CD14-positive monocyte (primary cell): ENCODE results near the gene BFSP1. TPM values are rescaled to one million over a fixed set of nuclear protein-coding genes. Genes with fewer than 3 reads are reported as not detected.

ENCODE experiments used
- DNase-seq, 3 donors: peaks; one replicate each; pipeline ENCODE4 v3.0.0-alpha.2; 2011 to 2022
- H2AFZ ChIP-seq: 2 replicates; pipeline ENCODE4 v1.6.0; 2012; ENCODE audit warnings: mild to moderate bottlenecking, low read depth, low read length, inconsistent platforms; ENCODE audit not compliant: insufficient read depth, poor library complexity, severe bottlenecking
- H3K27ac ChIP-seq, 2 donors: 1 replicate in 1 of 2; 2 replicates in 1 of 2; pipeline ENCODE4 v1.5.1; 2012 to 2013; ENCODE audit warnings: low read length in 2 of 2, control low read depth in 1 of 2, inconsistent platforms in 1 of 2, low read depth in 1 of 2, mild to moderate bottlenecking in 1 of 2
- H3K27me3 ChIP-seq, 2 donors: one replicate each; pipeline versions ENCODE4 v1.6.0 to v1.6.1; 2011 to 2013; ENCODE audit warnings: low read length in 2 of 2; ENCODE audit not compliant: control insufficient read depth in 2 of 2, insufficient read depth in 2 of 2
- H3K36me3 ChIP-seq, 2 donors: replicated peaks in 1 of 2; 1 replicate in 1 of 2; 2 replicates in 1 of 2; pipeline versions ENCODE4 v1.5.1 to v1.6.1; 2012 to 2013; ENCODE audit warnings: low read length in 2 of 2, control low read depth in 1 of 2, inconsistent platforms in 1 of 2, mild to moderate bottlenecking in 1 of 2; ENCODE audit not compliant: insufficient read depth in 2 of 2, control insufficient read depth in 1 of 2
- H3K4me1 ChIP-seq, 2 donors: 1 replicate in 1 of 2; 2 replicates in 1 of 2; pipeline versions ENCODE4 v1.5.1 to v1.6.1; 2012 to 2013; ENCODE audit warnings: low read length in 2 of 2, control low read depth in 1 of 2, inconsistent platforms in 1 of 2, mild to moderate bottlenecking in 1 of 2, moderate library complexity in 1 of 2; ENCODE audit not compliant: insufficient read depth in 2 of 2, control insufficient read depth in 1 of 2
- H3K4me2 ChIP-seq: replicated peaks from 2 replicates; pipeline ENCODE3; 2012; ENCODE audit warnings: low read length, moderate library complexity, mild to moderate bottlenecking; ENCODE audit not compliant: poor library complexity, severe bottlenecking; ENCODE audit errors: extremely low read depth
- H3K4me3 ChIP-seq, 3 experiments: fragments of 200-600 bp in 1 of 3; sonication (generic) in 1 of 3; replicated peaks in 1 of 3; 1 replicate in 2 of 3; 2 replicates in 1 of 3; pipeline ENCODE4 v1.5.1; 2011 to 2013; ENCODE audit warnings: low read length in 3 of 3, mild to moderate bottlenecking in 3 of 3, control low read depth in 2 of 3, low read depth in 2 of 3, inconsistent platforms in 1 of 3, moderate library complexity in 1 of 3
- H3K79me2 ChIP-seq: 2 replicates; pipeline ENCODE4 v1.6.0; 2012; ENCODE audit warnings: mild to moderate bottlenecking, control low read depth, inconsistent platforms, low read length, moderate library complexity; ENCODE audit not compliant: insufficient read depth
- H3K9ac ChIP-seq: 2 replicates; pipeline ENCODE4 v1.6.0; 2017; ENCODE audit warnings: low read length, mild to moderate bottlenecking; ENCODE audit not compliant: insufficient read depth, poor library complexity, severe bottlenecking
- H3K9me3 ChIP-seq, 2 donors: replicated peaks in 1 of 2; 1 replicate in 1 of 2; 2 replicates in 1 of 2; pipeline versions ENCODE4 v1.5.1 to v1.6.1; 2012 to 2013; ENCODE audit warnings: low read length in 2 of 2, control low read depth in 1 of 2; ENCODE audit not compliant: control insufficient read depth in 1 of 2, insufficient read depth in 1 of 2
- H4K20me1 ChIP-seq: 2 replicates; pipeline ENCODE4 v1.6.0; 2012; ENCODE audit warnings: mild to moderate bottlenecking, low read length, control low read depth, moderate library complexity; ENCODE audit not compliant: insufficient read depth
- H3K27ac Mint-ChIP-seq, 7 donors: one replicate each; pipeline ENCODE4 v1.8.0; 2020; ENCODE audit warnings: mild to moderate bottlenecking in 7 of 7, mixed read lengths in 7 of 7, moderate library complexity in 6 of 7, inconsistent platforms in 2 of 7
- H3K27me3 Mint-ChIP-seq, 3 donors: one replicate each; pipeline ENCODE4 v1.8.0; 2021 to 2022; ENCODE audit warnings: low read depth in 3 of 3, mild to moderate bottlenecking in 3 of 3, mixed read lengths in 3 of 3, moderate library complexity in 3 of 3, inconsistent platforms in 1 of 3
- H3K36me3 Mint-ChIP-seq, 2 donors: one replicate each; pipeline ENCODE4 v1.8.0; 2020; ENCODE audit warnings: mixed read lengths in 2 of 2, inconsistent platforms in 1 of 2, mild to moderate bottlenecking in 1 of 2
- H3K4me1 Mint-ChIP-seq: one replicate; pipeline ENCODE4 v1.8.0; 2020; ENCODE audit warnings: mild to moderate bottlenecking, mixed read lengths
- H3K4me3 Mint-ChIP-seq, 2 donors: one replicate each; pipeline ENCODE4 v1.8.0; 2020; ENCODE audit warnings: mild to moderate bottlenecking in 2 of 2, mixed read lengths in 2 of 2, moderate library complexity in 1 of 2
- H3K9me3 Mint-ChIP-seq, 7 donors: one replicate each; pipeline ENCODE4 v1.8.0; 2020 to 2022; ENCODE audit warnings: mixed read lengths in 7 of 7, mild to moderate bottlenecking in 6 of 7, moderate library complexity in 6 of 7, inconsistent platforms in 2 of 7
- WGBS: methylation state at CpG from one replicate; pipeline ENCODE4 v1.1.5; 2013; ENCODE audit warnings: missing lambda C conversion rate; ENCODE audit not compliant: insufficient coverage; 5-methylcytosine and 5-hydroxymethylcytosine counted together
- intact Hi-C, 2 donors: fragments of 100-400 bp; cut with micrococcal nuclease; formaldehyde crosslinking; loops; one replicate each; pipeline versions ENCODE4 v1.15.0 to v1.15.1; 2023
- polyA plus RNA-seq, 3 donors: library from polyadenylated mRNA; depleted of rRNA in 1 of 3; unstranded in 2 of 3; stranded (reverse) in 1 of 3; fragments of 300-500 nt in 2 of 3; fragments of >200 nt in 1 of 3; fragmentation: Illumina TruSeq in 2 of 3; gene quantifications; 1 replicate in 2 of 3; 2 replicates in 1 of 3; pipeline ENCODE4 v1.2.3, GENCODE V29; 2012 to 2021
- TF ChIP-seq, protein P1 (sequence below): fragments of 200-600 bp; IDR thresholded peaks from one replicate; pipeline ENCODE4 v1.8.0; 2022; ENCODE audit warnings: antibody characterized with exemption, mild to moderate bottlenecking

BFSP1 gene
- polyA plus RNA-seq, 3 donors: not detected

DNA sequence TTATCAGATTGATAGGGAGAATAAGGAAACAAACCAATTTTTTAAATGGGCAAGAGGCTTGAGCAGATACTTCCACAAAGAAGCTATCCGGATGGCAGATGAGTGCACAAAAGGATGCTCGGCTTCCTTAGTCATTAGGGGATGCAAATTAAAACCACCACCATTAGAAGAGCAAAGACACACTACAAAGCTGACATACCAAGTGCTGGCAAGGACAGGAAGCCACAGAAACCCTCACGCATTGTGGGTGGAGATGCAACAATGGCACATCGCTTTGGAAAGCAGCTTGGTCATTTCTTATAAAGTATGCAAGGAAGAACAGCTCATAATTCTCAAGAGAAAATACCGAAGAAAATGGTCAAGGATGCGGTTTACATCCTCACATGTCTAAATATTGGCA lies 19.8 kb downstream of the BFSP1 start:
- WGBS: 0% methylated on average over 2 of the region's 6 CpGs

DNA sequence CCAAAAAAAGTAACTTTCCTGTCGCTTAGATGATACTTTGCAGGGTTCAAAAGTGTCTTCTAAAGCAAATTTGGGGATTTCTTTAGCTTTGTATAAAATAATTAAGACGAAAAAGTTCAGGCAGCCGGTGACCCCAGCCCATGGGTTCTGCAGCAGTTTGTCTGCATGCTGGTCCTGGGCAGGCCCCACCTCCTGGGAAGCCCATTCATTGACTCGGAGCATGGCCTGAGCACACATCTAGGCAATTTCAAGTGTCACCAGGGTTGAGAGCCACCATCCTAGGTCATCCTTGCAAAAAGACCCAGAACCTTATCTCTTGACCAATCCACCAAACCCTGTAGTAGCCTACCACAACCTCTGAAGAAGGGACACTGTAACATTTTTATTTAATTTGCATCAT lies 20.6 kb downstream of the BFSP1 start:
- no peak for DNase-seq
- intact Hi-C loops: no loop called here
- H3K27me3 Mint-ChIP-seq: peaks cover 3 to 9% (median 7%) of the 10 kb centered on the region in 3 donors
- H3K9me3 ChIP-seq: no peaks in the 10 kb centered on the region
- H3K27ac Mint-ChIP-seq: no peak overlapping the region
- H3K9ac ChIP-seq: no peak overlapping the region
- H4K20me1 ChIP-seq: no peaks in the 10 kb centered on the region
- no peaks in the 10 kb centered on the region for H3K36me3 ChIP-seq
- H3K4me2 ChIP-seq: no peak overlapping the region
- no peak overlapping the region for H3K4me3 ChIP-seq
- no peaks in the 10 kb centered on the region for H3K36me3 Mint-ChIP-seq
- 82% methylated on average over 1 of the region's 4 CpGs for WGBS
- no peaks in the 10 kb centered on the region for H3K27me3 ChIP-seq
- TF ChIP-seq, protein P1, sequence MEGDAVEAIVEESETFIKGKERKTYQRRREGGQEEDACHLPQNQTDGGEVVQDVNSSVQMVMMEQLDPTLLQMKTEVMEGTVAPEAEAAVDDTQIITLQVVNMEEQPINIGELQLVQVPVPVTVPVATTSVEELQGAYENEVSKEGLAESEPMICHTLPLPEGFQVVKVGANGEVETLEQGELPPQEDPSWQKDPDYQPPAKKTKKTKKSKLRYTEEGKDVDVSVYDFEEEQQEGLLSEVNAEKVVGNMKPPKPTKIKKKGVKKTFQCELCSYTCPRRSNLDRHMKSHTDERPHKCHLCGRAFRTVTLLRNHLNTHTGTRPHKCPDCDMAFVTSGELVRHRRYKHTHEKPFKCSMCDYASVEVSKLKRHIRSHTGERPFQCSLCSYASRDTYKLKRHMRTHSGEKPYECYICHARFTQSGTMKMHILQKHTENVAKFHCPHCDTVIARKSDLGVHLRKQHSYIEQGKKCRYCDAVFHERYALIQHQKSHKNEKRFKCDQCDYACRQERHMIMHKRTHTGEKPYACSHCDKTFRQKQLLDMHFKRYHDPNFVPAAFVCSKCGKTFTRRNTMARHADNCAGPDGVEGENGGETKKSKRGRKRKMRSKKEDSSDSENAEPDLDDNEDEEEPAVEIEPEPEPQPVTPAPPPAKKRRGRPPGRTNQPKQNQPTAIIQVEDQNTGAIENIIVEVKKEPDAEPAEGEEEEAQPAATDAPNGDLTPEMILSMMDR: no peak
- H3K4me1 Mint-ChIP-seq: peaks cover 6% of the 10 kb centered on the region
- no peak overlapping the region for H3K27ac ChIP-seq
- no peak overlapping the region for H3K4me3 Mint-ChIP-seq
- no peaks in the 10 kb centered on the region for H3K79me2 ChIP-seq
- no peak overlapping the region for H2AFZ ChIP-seq
- peaks cover 5 to 6% of the 10 kb centered on the region in 2 donors for H3K4me1 ChIP-seq
- no peaks in the 10 kb centered on the region for H3K9me3 Mint-ChIP-seq

More for the DNA sequence above, 19.8 kb downstream of the BFSP1 start:
- no peak overlapping the region for H3K9ac ChIP-seq
- no peaks in the 10 kb centered on the region for H3K36me3 Mint-ChIP-seq
- no peak overlapping the region for H3K4me3 Mint-ChIP-seq
- no peaks in the 10 kb centered on the region for H3K27me3 ChIP-seq
- H3K79me2 ChIP-seq: no peaks in the 10 kb centered on the region
- no peaks in the 10 kb centered on the region for H3K4me1 Mint-ChIP-seq
- no peaks in the 10 kb centered on the region for H3K4me1 ChIP-seq
- H3K27me3 Mint-ChIP-seq: peaks cover 7 to 9% (median 7%) of the 10 kb centered on the region in 3 donors
- H3K4me2 ChIP-seq: no peak overlapping the region
- H3K4me3 ChIP-seq: no peak overlapping the region
- intact Hi-C loops: no loop called here
- no peaks in the 10 kb centered on the region for H4K20me1 ChIP-seq
- H3K27ac ChIP-seq: no peak overlapping the region
- no peak for DNase-seq
- no peaks in the 10 kb centered on the region for H3K9me3 Mint-ChIP-seq
- no peaks in the 10 kb centered on the region for H3K36me3 ChIP-seq
- TF ChIP-seq, protein P1: no peak
- H3K9me3 ChIP-seq: no peaks in the 10 kb centered on the region
- no peak overlapping the region for H3K27ac Mint-ChIP-seq
- no peak overlapping the region for H2AFZ ChIP-seq
